Upper lobe of left lung (tissue), 4 donors: Measurements from ENCODE around the gene COX8A.

Experiments
- CTCF ChIP-seq, 6 experiments: fragments of 450-650 bp in 4 of 6; fragments of 200-600 bp in 2 of 6; sonication (generic) in 2 of 6; IDR thresholded peaks; one replicate each; pipeline ENCODE4 v1.5.1; 2016 to 2019; ENCODE audit warnings: antibody characterized with exemption in 6 of 6
- POLR2A ChIP-seq, 4 donors: fragments of 450-650 bp; IDR thresholded peaks; one replicate each; pipeline ENCODE4 v1.5.1; 2016 to 2017; ENCODE audit warnings: antibody characterized with exemption in 4 of 4, mild to moderate bottlenecking in 2 of 4
- POLR2AphosphoS5 ChIP-seq, 2 donors: sonication (generic); formaldehyde crosslinking; IDR thresholded peaks; one replicate each; pipeline ENCODE4 v1.5.1; 2017; ENCODE audit warnings: antibody characterized with exemption in 2 of 2

GRCh38 chr11:63997104-63997700 is 22.8 kb downstream of the COX8A start:
- no peak for TF ChIP-seq POLR2AphosphoS5 (IDR thresholded peaks at IDR 0.05)
- TF ChIP-seq CTCF (IDR thresholded peaks at IDR 0.05): no peak
- TF ChIP-seq POLR2A (IDR thresholded peaks at IDR 0.05): no peak
